Choroid plexus epithelial cell (primary cell): ENCODE data around the gene ADTRP.
"Not testable (repeated sequence)": the region's sequence is repeated elsewhere in the genome, so short reads cannot be mapped to it uniquely, and the experiment has no call there.

Source experiments
- DNase-seq: peaks from one replicate; pipeline ENCODE4 v3.0.0-alpha.2; 2010; ENCODE audit warnings: low read depth
- H3K4me3 ChIP-seq: 2 replicates; pipeline ENCODE4 v1.5.1; 2011; ENCODE audit warnings: low read depth, mild to moderate bottlenecking, control low read depth, low read length, moderate library complexity
- TF ChIP-seq, protein P1 (sequence below): conservative IDR thresholded peaks from 2 replicates; pipeline ENCODE4 v1.5.1; 2011; ENCODE audit warnings: low read depth, mild to moderate bottlenecking, control low read depth, inconsistent platforms, low read length, moderate library complexity

ADTRP gene

DNA sequence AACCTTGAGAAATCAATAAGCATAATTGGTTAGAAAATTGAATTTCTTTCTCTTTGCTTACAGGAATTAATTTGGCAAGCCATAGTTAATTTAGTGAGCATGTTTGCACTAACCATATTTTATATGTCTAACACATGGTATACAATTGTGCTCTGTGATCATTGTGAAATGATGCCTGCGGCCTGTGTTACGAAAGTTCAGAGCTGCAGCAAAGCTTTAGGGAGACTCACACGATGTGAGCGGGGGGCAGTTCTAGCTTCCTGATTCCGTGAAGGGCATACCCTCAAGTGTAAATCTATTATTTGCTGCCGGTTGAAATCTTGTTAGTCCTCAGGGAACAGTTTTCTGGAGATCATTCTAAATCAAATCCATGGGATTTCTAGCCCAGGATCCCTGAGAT is 25.5 kb upstream of the ADTRP start:
- no peak overlapping the region for H3K4me3 ChIP-seq
- TF ChIP-seq, protein P1, sequence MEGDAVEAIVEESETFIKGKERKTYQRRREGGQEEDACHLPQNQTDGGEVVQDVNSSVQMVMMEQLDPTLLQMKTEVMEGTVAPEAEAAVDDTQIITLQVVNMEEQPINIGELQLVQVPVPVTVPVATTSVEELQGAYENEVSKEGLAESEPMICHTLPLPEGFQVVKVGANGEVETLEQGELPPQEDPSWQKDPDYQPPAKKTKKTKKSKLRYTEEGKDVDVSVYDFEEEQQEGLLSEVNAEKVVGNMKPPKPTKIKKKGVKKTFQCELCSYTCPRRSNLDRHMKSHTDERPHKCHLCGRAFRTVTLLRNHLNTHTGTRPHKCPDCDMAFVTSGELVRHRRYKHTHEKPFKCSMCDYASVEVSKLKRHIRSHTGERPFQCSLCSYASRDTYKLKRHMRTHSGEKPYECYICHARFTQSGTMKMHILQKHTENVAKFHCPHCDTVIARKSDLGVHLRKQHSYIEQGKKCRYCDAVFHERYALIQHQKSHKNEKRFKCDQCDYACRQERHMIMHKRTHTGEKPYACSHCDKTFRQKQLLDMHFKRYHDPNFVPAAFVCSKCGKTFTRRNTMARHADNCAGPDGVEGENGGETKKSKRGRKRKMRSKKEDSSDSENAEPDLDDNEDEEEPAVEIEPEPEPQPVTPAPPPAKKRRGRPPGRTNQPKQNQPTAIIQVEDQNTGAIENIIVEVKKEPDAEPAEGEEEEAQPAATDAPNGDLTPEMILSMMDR, result no peak
- DNase-seq, result no peak

DNA sequence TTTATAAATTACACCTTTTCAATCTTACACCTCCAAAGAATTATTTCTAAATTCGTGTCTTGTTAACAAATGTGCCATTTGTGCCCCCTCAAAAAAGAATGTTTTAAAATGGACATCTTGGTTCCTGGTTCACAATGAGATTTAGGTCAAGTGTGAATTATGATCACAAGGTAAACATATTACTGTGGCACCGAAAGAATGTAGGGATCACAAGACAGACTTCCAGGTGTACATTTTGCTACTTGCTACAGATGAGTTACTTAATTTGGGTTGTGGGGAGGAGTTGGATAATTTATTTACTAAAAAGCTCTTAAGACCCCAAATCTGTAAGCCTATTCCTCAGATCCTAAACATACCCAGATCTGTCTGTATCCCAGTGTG is 25.0 kb upstream of the ADTRP start:
- no peak for DNase-seq
- H3K4me3 ChIP-seq, result no peak overlapping the region
- TF ChIP-seq, protein P1, result no peak

DNA sequence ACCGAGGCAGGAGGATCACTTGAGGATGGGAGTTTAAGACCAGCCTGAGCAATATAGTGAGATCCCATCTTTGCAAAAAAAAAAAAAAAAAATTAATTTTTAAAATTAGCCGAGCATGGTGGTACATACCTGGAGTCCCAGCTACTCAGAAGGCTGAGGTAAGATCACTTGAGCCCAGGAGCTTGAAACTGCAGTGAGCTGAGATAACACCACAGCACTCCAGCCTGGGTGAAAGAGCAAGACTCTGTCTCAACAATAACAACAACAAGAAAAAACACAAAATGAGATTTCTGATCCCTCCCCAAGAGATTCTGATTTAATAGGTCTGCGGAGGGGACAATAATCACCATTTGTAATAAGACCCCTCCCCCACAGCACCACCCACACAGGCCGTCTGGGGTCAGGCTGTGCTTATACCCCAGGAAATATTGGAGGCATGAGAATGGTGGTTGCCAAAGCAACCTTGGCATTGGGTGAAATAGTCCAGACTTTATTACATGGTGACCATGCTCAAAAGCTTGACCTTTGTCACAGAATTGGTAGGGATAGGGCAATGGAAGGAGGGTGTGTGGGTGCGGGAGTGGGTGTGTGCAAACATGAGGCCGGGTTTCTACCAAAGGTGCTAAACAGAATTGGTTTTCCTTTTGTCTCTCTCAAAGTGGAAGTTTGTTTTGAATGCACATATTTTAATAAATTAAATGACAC is 24.4 kb upstream of the ADTRP start:
- no peak overlapping the region for H3K4me3 ChIP-seq
- DNase-seq, result no peak
- TF ChIP-seq, protein P1, result no peak

DNA sequence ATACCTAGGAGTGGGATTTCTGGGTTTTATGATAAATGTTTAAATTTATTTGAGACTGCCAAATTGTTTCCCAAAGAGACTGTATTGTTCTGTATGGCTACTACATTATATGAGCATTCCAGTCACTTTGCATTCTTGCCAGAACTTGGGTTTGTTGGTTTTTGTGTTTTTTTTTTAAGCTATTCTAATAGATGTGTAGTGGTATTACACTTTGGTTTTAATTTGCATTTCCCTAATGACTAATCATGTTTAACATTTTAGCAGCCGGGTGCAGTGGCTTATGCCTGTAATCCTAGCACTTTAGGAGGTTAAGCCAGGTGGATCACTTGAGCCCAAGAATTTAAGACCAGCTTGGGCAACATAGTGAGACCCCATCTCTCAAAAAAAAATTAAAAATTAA is 21.9 kb upstream of the ADTRP start:
- DNase-seq, H3K4me3 ChIP-seq: not testable (repeated sequence)

DNA sequence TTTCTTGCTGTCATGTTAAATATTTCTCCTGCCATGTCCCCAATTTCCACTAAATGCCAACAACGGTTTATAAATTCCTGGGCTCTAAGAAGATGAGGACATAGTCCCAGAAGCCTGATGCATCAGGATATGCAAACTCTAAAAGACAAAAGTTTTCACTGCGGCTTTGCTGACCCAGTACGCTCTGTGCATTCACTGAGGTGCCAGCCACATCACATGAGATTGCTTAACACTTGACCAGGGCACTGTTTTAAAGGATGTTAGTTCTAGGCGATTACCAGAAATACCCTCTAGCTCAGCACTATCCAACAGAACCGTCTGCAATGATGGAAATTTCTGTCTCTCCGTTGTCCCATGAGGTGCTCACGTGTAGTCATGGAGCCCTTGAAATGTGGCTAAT is 19.9 kb upstream of the ADTRP start:
- DNase-seq, result no peak
- TF ChIP-seq, protein P1, result no peak

DNA sequence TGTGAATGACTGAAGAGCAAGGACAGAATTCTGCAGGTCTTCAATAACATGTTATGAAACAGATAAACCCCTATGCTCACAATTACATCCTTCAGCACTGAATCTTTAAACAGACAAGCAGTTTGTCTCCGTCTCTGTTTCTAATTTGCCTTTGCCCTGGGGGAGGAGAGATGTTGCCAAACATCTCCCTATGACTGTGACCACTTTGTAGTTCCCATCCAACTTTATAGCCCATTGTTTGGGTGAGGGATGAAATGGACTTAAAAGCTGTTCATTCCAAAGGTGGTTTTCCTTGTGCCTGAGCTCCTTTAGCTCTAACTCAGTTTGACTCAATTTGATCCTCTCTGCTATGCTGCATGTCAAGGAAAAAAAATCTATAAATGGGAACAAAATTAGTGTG is 19.5 kb upstream of the ADTRP start:
- no peak overlapping the region for H3K4me3 ChIP-seq
- no peak for DNase-seq
- TF ChIP-seq, protein P1, result no peak

More for the DNA sequence above, 19.9 kb upstream of the ADTRP start:
- H3K4me3 ChIP-seq, result no peak overlapping the region

DNA sequence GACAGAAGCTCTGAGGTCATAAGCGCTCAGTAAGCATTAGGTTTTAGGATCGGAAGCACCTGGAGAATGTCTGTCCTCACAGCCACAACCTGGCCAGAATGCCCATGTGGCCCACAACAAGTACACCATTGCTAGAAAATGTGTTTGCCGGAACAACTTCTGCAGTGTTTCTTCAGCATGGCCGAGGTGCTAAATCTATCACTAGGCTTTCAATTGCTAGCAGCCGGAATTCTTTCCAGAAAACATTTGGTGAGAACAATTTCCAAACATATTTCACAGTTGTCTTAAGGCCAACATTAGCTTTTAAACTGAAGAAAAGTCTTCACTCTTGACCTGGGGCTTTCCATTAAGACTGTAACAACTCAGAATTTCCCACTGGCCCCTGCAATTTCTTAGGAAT is 18.2 kb upstream of the ADTRP start:
- no peak for DNase-seq
- TF ChIP-seq, protein P1, result no peak
- H3K4me3 ChIP-seq, result no peak overlapping the region

DNA sequence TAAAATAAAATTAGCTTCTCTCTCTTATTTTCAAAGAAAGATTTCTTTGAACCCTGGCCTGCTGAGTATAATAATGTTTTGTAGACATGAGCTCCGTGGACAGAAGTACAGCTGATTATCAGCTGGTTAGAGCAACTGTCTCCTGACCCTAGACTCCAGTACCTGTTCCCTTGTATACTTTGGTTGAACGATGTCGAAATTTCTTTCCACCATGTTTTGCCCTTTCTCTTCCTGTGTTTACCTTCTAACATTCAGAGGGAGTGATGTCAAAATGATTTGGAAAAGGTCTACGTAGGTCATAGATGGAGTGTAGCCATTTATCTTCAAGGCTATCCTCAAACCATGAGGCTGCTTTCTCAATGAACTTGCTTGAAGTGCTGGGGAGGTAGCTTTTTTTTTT is 16.8 kb upstream of the ADTRP start:
- TF ChIP-seq, protein P1, result no peak
- DNase-seq, result no peak
- H3K4me3 ChIP-seq, result no peak overlapping the region
